K562 (cell line): ENCODE results near the gene NKAIN4. TPM values are rescaled to one million over a fixed set of nuclear protein-coding genes. Genes with fewer than 3 reads are reported as not detected.

Experiments
- ATAC-seq: fragments of 200-7000 bp; cut with Tn5 transposase; 3 replicates; pipeline ENCODE4 v1.9.1; 2020; ENCODE audit warnings: moderate library complexity
- BruUV-seq: library from RNA; stranded (reverse); fragments of 400-500 nt; replicated peaks from 2 replicates; lab custom pipeline; 2021; lab: Mats Ljungman, UMichigan
- CTCF ChIA-PET: fragments of 300-600 bp; formaldehyde crosslinking; extraction: SDS; loops from one replicate; lab custom pipeline; 2021; ENCODE audit warnings: low intra/inter-chr PET ratio; lab: Yijun Ruan, JAX
- POLR2A ChIA-PET: fragments of 300-600, 350-650 bp; sonication (Branson Sonifier 250); formaldehyde crosslinking; extraction: SDS; loops from one replicate; lab custom pipeline; 2021; ENCODE audit warnings: antibody characterized with exemption, inconsistent platforms; lab: Yijun Ruan, JAX
- DNase-seq, 4 experiments: peaks; one replicate each; pipeline versions ENCODE4 v3.0.0 to v3.0.0-alpha.2; 2011 to 2018; ENCODE audit warnings: low spot score in 3 of 4, mixed read lengths in 3 of 4; ENCODE audit errors: extremely low read depth in 1 of 4
- FAIRE-seq: peaks from 2 replicates; lab custom pipeline; 2011; peaks lifted over from hg19 to GRCh38; lab: Jason Lieb, UNC
- H2AFZ ChIP-seq: 2 replicates; pipeline ENCODE4 v1.6.0; 2011; ENCODE audit warnings: low read depth, low read length, control low read depth, inconsistent platforms
- H3K27ac ChIP-seq: fragments of 200-600 bp; 3 replicates; pipeline ENCODE4 v1.8.0; 2011; ENCODE audit warnings: low read depth, mild to moderate bottlenecking, control low read depth, inconsistent platforms, low read length, moderate library complexity, mixed read lengths; ENCODE audit errors: extremely low read depth
- H3K27me3 ChIP-seq, 2 experiments: fragments of 300-600 bp in 1 of 2; 2 replicates in 1 of 2; 3 replicates in 1 of 2; pipeline versions ENCODE4 v1.6.0 to v1.8.0; 2011; ENCODE audit warnings: inconsistent platforms in 2 of 2, low read length in 2 of 2, mild to moderate bottlenecking in 1 of 2, mixed read lengths in 1 of 2, moderate library complexity in 1 of 2; ENCODE audit not compliant: control insufficient read depth in 2 of 2, insufficient read depth in 2 of 2
- H3K36me3 ChIP-seq: fragments of 300-600 bp; 3 replicates; pipeline ENCODE4 v1.8.0; 2011; ENCODE audit warnings: mild to moderate bottlenecking, low read length, inconsistent platforms; ENCODE audit not compliant: control insufficient read depth, insufficient read depth
- H3K4me1 ChIP-seq, 2 experiments: fragments of 200-600 bp in 1 of 2; replicated peaks in 1 of 2; 2 replicates in 1 of 2; 3 replicates in 1 of 2; pipeline versions ENCODE4 v1.5.1 to v1.8.0; 2011; ENCODE audit warnings: inconsistent platforms in 2 of 2, low read length in 2 of 2, mild to moderate bottlenecking in 1 of 2, mixed read lengths in 1 of 2, moderate library complexity in 1 of 2; ENCODE audit not compliant: control insufficient read depth in 2 of 2, insufficient read depth in 2 of 2
- H3K4me2 ChIP-seq: 2 replicates; pipeline ENCODE4 v1.6.1; 2011; ENCODE audit warnings: low read length, control low read depth, inconsistent platforms, mixed read lengths; ENCODE audit not compliant: insufficient read depth
- H3K4me3 ChIP-seq: fragments of 200-600 bp; sonication (generic), shearing (Covaris generic); 2 replicates; pipeline ENCODE4 v1.5.1; 2016; ENCODE audit warnings: control low read depth, inconsistent platforms
- H3K79me2 ChIP-seq: fragments of 200-600 bp; 3 replicates; pipeline ENCODE4 v1.8.0; 2011; ENCODE audit warnings: low read length, inconsistent platforms; ENCODE audit not compliant: control insufficient read depth, insufficient read depth
- H3K9ac ChIP-seq, 2 experiments: 2 replicates each; pipeline versions ENCODE4 v1.6.0 to v1.6.1; 2011; ENCODE audit warnings: low read depth in 2 of 2, low read length in 2 of 2, control low read depth in 1 of 2, inconsistent platforms in 1 of 2, mild to moderate bottlenecking in 1 of 2, mixed read lengths in 1 of 2; ENCODE audit not compliant: insufficient read depth in 1 of 2
- H3K9me1 ChIP-seq: one replicate; pipeline ENCODE4 v1.6.0; 2011; ENCODE audit warnings: inconsistent platforms, mild to moderate bottlenecking, low read length, moderate library complexity; ENCODE audit not compliant: control insufficient read depth, insufficient read depth
- H3K9me3 ChIP-seq: replicated peaks from 2 replicates; pipeline ENCODE4 v1.5.1; 2011; ENCODE audit warnings: low read depth, low read length, inconsistent platforms; ENCODE audit not compliant: control insufficient read depth, insufficient read depth
- H4K20me1 ChIP-seq: replicated peaks from 2 replicates; pipeline ENCODE4 v1.6.1; 2011; ENCODE audit warnings: low read length, inconsistent platforms, mixed read lengths; ENCODE audit not compliant: control insufficient read depth, insufficient read depth
- CHCHD3 ChIP-seq: fragments of 250-450 bp; sonication (Bioruptor Pico); IDR thresholded peaks from 2 replicates; pipeline ENCODE4 v2.1.2; 2022; ENCODE audit warnings: mild to moderate bottlenecking
- FOXA1 ChIP-seq: fragments of 450-650 bp; IDR thresholded peaks from 2 replicates; pipeline ENCODE4 v1.6.1; 2016; ENCODE audit warnings: mild to moderate bottlenecking, borderline replicate concordance
- GATAD2A ChIP-seq: fragments of 450-650 bp; IDR thresholded peaks from 2 replicates; pipeline ENCODE4 v1.6.1; 2017
- HNRNPUL1 ChIP-seq: fragments of 200-400 bp; formaldehyde crosslinking; IDR thresholded peaks from 2 replicates; pipeline ENCODE4 v1.6.1; 2017; ENCODE audit warnings: low read length
- ZNF217 ChIP-seq: sonication (generic); formaldehyde crosslinking; IDR thresholded peaks from 2 replicates; pipeline ENCODE4 v1.8.0; 2022; ENCODE audit warnings: mild to moderate bottlenecking, missing genetic modification reagents
- ZNF785 ChIP-seq: fragments of 250-450 bp; sonication (Bioruptor Pico); IDR thresholded peaks from 2 replicates; pipeline ENCODE4 v1.4.0; 2020; ENCODE audit warnings: mild to moderate bottlenecking
- WGBS: fragments of 100-300 bp; shearing (Covaris generic); methylation state at CpG from one replicate; pipeline ENCODE4 v1.1.6; 2016; ENCODE audit warnings: low coverage, mixed read lengths; ENCODE audit not compliant: insufficient coverage; ENCODE audit errors: missing lambda C conversion rate; 5-methylcytosine and 5-hydroxymethylcytosine counted together
- in situ Hi-C: fragments of 300-500 bp; cut with MboI; formaldehyde crosslinking; loops from 4 replicates; pipeline ENCODE4 v1.15.0; 2018; ENCODE audit warnings: inconsistent platforms, mixed read lengths
- intact Hi-C: fragments of 100-400 bp; cut with micrococcal nuclease; formaldehyde crosslinking; loops from 2 replicates; pipeline ENCODE4 v1.14.2; 2022
- polyA plus RNA-seq, 8 experiments: library from polyadenylated mRNA; depleted of rRNA in 4 of 8; stranded (reverse) in 5 of 8; unstranded in 3 of 8; fragments of >200 nt; fragmentation: Nextera tagmentation in 2 of 8; fragmentation: Illumina TruSeq in 1 of 8; extraction: Ambion mirVana in 2 of 8; extraction: Trizol in 1 of 8; gene quantifications; 2 replicates each; pipeline versions ENCODE4 v1.2.1 to v1.2.3, GENCODE V29; 2011 to 2014; ENCODE audit warnings: inconsistent platforms in 1 of 8, missing spikeins in 1 of 8
- total RNA-seq, 7 experiments: library from RNA; depleted of rRNA in 6 of 7; stranded (reverse); fragments of >200 nt in 6 of 7; fragmentation: Illumina TruSeq in 2 of 7; extraction: Trizol in 2 of 7; gene quantifications; 2 replicates each; pipeline versions ENCODE4 v1.2.1 to v1.2.3, GENCODE V29; 2011 to 2021; ENCODE audit warnings: low replicate concordance in 1 of 7
- TF ChIP-seq, protein P1 (sequence below), 2 experiments: fragments of 450-650 bp; formaldehyde crosslinking in 1 of 2; IDR thresholded peaks; 2 replicates each; pipeline versions ENCODE4 v1.4.0 to v1.6.1; 2014 to 2020; ENCODE audit warnings: mild to moderate bottlenecking in 2 of 2, borderline replicate concordance in 1 of 2, low read depth in 1 of 2
- TF ChIP-seq, protein P2 (sequence below): fragments of 450-650 bp; IDR thresholded peaks from 2 replicates; pipeline ENCODE4 v1.6.1; 2016; ENCODE audit warnings: mild to moderate bottlenecking

The NKAIN4 gene
- total and polyA plus RNA-seq, 9 of the 15 experiments (the other 6 are each of a cell fraction or from before 2014, with no cell fraction given) = not detected

DNA sequence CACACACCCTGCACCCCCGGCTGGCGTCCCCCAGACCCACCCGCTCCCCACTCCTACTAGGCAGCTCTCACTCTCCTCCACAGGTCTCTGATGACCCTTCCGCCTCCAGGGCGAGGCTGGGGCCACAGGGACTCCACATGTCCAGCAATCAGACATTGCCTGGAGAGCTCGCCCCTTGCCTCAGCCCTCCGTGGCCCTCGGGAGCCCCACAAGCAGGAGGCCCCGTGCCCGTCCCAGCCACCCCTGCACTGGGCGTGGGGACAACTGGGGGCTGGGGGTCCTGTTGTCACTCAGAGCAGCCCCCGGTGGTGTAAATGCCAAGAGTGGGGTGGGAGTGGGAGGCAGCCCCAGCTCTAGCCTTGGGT lies 40.3 kb upstream of the NKAIN4 start:
- FAIRE-seq (no peak), DNase-seq (no peak), ATAC-seq (no peak)
- Histone ChIP-seq H3K27ac (no peak overlapping the region), H2AFZ (no peak overlapping the region), H3K79me2 (no peaks in the 10 kb centered on the region), H3K9ac (no peak overlapping the region)
- no TSS peak for BruUV-seq
- TF ChIP-seq, protein P1, sequence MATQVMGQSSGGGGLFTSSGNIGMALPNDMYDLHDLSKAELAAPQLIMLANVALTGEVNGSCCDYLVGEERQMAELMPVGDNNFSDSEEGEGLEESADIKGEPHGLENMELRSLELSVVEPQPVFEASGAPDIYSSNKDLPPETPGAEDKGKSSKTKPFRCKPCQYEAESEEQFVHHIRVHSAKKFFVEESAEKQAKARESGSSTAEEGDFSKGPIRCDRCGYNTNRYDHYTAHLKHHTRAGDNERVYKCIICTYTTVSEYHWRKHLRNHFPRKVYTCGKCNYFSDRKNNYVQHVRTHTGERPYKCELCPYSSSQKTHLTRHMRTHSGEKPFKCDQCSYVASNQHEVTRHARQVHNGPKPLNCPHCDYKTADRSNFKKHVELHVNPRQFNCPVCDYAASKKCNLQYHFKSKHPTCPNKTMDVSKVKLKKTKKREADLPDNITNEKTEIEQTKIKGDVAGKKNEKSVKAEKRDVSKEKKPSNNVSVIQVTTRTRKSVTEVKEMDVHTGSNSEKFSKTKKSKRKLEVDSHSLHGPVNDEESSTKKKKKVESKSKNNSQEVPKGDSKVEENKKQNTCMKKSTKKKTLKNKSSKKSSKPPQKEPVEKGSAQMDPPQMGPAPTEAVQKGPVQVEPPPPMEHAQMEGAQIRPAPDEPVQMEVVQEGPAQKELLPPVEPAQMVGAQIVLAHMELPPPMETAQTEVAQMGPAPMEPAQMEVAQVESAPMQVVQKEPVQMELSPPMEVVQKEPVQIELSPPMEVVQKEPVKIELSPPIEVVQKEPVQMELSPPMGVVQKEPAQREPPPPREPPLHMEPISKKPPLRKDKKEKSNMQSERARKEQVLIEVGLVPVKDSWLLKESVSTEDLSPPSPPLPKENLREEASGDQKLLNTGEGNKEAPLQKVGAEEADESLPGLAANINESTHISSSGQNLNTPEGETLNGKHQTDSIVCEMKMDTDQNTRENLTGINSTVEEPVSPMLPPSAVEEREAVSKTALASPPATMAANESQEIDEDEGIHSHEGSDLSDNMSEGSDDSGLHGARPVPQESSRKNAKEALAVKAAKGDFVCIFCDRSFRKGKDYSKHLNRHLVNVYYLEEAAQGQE (IDR thresholded peaks at IDR 0.05; ENCODE audit: borderline replicate concordance) = no peak
- TF ChIP-seq, protein P1 (CRISPR knock-in tag; IDR thresholded peaks at IDR 0.05; ENCODE audit: low read depth) = no peak
- TF ChIP-seq HNRNPUL1 (no peak), GATAD2A (no peak), FOXA1 (no peak), ZNF217 (CRISPR knock-in tag) (no peak), ZNF785 (CRISPR knock-in tag) (no peak), CHCHD3 (CRISPR knock-in tag) (no peak)
- TF ChIP-seq, protein P2, sequence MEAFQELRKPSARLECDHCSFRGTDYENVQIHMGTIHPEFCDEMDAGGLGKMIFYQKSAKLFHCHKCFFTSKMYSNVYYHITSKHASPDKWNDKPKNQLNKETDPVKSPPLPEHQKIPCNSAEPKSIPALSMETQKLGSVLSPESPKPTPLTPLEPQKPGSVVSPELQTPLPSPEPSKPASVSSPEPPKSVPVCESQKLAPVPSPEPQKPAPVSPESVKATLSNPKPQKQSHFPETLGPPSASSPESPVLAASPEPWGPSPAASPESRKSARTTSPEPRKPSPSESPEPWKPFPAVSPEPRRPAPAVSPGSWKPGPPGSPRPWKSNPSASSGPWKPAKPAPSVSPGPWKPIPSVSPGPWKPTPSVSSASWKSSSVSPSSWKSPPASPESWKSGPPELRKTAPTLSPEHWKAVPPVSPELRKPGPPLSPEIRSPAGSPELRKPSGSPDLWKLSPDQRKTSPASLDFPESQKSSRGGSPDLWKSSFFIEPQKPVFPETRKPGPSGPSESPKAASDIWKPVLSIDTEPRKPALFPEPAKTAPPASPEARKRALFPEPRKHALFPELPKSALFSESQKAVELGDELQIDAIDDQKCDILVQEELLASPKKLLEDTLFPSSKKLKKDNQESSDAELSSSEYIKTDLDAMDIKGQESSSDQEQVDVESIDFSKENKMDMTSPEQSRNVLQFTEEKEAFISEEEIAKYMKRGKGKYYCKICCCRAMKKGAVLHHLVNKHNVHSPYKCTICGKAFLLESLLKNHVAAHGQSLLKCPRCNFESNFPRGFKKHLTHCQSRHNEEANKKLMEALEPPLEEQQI = no peak
- TF ChIP-seq, all 486 proteins: peak for 0
- 25% methylated on average over 10 of the region's 12 CpGs for WGBS
- Histone ChIP-seq H3K4me3 (no peak overlapping the region), H3K4me1 (peaks cover 0 to 73% of the 10 kb centered on the region in 2 experiments; a peak in 2 of 5 replicates), H3K36me3 (0 out of 3 replicates have a peak, but pooled peaks cover 5% of the 10 kb centered on the region), H4K20me1 (peaks cover 32% of the 10 kb centered on the region), H3K9me1 (peaks cover 10% of the 10 kb centered on the region), H3K9me3 (no peaks in the 10 kb centered on the region), H3K27me3 (peaks cover 12 to 38% of the 10 kb centered on the region in 2 experiments; a peak in 4 of 5 replicates), H3K4me2 (no peak overlapping the region)
- ChIA-PET CTCF (no interaction called here), POLR2A (interaction anchor here (0.8 to 5.7 kb wide), 2 partner anchors 9 to 13 kb away, joined by 3 to 28 read pairs; no protein-coding TSS in a partner anchor)
- intact Hi-C loops = loop anchor here (5.0 kb wide), 1 partner anchor 67 kb away; no protein-coding TSS in a partner anchor
- in situ Hi-C loops = no loop called here
